22Rv1 (cell line): Measurements from ENCODE around the gene NGFR.

Source experiments
- ZFX ChIP-seq: fragments of 450-650 bp; IDR thresholded peaks from 2 replicates; pipeline ENCODE4 v1.6.1; 2017; ENCODE audit warnings: antibody characterized with exemption, borderline replicate concordance
- TF ChIP-seq, protein P1 (sequence below): fragments of 450-650 bp; IDR thresholded peaks from 2 replicates; pipeline ENCODE4 v1.5.1; 2017; ENCODE audit warnings: mild to moderate bottlenecking

DNA sequence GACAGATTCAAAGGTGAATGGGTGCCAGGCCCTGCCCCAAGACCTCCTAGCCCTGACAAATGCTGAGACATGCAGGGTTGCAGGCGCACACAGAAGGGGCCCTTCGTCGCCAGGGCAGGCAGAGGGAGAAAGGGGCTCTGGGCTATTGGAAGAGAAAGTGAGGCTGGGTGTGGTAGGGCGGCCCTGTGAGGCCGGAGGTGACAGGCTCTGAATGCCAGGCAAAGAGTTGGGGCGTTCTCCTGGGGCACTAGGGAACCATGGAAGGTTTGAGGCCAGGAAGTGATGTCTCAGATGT, 54.2 kb downstream of the NGFR start:
- TF ChIP-seq, protein P1, sequence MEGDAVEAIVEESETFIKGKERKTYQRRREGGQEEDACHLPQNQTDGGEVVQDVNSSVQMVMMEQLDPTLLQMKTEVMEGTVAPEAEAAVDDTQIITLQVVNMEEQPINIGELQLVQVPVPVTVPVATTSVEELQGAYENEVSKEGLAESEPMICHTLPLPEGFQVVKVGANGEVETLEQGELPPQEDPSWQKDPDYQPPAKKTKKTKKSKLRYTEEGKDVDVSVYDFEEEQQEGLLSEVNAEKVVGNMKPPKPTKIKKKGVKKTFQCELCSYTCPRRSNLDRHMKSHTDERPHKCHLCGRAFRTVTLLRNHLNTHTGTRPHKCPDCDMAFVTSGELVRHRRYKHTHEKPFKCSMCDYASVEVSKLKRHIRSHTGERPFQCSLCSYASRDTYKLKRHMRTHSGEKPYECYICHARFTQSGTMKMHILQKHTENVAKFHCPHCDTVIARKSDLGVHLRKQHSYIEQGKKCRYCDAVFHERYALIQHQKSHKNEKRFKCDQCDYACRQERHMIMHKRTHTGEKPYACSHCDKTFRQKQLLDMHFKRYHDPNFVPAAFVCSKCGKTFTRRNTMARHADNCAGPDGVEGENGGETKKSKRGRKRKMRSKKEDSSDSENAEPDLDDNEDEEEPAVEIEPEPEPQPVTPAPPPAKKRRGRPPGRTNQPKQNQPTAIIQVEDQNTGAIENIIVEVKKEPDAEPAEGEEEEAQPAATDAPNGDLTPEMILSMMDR, result no peak
- no peak for TF ChIP-seq ZFX
